Measurements from ENCODE around the gene NHS.

NHS gene

DNA sequence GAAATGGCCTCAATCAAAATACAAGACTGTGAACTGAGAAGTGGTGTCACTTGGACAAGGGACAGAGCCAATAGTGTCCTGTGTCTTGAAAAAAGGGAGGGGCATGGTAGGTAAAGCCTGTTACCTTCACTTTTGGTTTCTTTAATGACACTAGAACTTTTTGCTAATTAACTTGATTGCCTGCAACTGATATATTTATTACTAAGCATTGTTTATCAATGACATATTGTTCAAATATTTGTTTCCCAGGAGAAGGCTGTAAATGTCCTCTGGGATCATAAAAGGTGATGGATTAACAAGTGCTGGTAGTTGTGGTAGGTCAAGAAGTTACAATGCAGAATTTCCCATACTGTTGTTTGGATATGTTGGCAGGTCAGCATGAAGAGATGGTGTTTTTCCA, 268.5 kb downstream of the NHS start:
- H3K4me1 ChIP-seq (ENCODE audit: control insufficient read depth, insufficient read depth, low read length) = no peaks in the 10 kb centered on the region
- H3K9me3 ChIP-seq (ENCODE audit: control insufficient read depth, low read length) = no peaks in the 10 kb centered on the region
- no peaks in the 10 kb centered on the region for H3K36me3 ChIP-seq (ENCODE audit: control insufficient read depth, insufficient read depth, low read length)
- no peaks in the 10 kb centered on the region for H3K27me3 ChIP-seq (ENCODE audit: control insufficient read depth, insufficient read depth, low read length)
- no peak overlapping the region for H3K9ac ChIP-seq (ENCODE audit: low read length)
- no peak overlapping the region for H3K4me3 ChIP-seq (ENCODE audit: low read length)

DNA sequence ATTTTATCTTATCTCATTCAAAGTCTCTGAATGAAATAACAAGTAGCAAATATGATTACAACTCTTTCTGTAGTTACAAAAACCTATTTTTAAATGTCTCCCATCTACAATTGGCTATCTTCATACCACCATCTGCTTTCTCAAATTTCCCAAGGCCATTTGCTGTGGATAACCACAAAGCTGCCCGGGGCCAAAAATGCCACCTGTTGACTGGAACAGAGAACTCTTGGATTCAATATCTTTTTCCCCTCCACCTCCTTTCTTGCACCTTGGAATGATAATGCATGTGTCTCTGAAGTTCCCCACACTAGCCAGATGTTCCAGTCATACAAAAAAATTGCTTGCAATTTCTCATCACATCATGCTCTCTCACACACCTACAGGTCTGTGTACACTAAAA, 269.0 kb downstream of the NHS start:
- Histone ChIP-seq H3K27me3 (ENCODE audit: control insufficient read depth, insufficient read depth, low read length) (no peaks in the 10 kb centered on the region), H3K9ac (ENCODE audit: low read length) (no peak overlapping the region), H3K4me3 (ENCODE audit: low read length) (no peak overlapping the region), H3K4me1 (ENCODE audit: control insufficient read depth, insufficient read depth, low read length) (no peaks in the 10 kb centered on the region), H3K36me3 (ENCODE audit: control insufficient read depth, insufficient read depth, low read length) (no peaks in the 10 kb centered on the region), H3K9me3 (ENCODE audit: control insufficient read depth, low read length) (no peaks in the 10 kb centered on the region)

DNA sequence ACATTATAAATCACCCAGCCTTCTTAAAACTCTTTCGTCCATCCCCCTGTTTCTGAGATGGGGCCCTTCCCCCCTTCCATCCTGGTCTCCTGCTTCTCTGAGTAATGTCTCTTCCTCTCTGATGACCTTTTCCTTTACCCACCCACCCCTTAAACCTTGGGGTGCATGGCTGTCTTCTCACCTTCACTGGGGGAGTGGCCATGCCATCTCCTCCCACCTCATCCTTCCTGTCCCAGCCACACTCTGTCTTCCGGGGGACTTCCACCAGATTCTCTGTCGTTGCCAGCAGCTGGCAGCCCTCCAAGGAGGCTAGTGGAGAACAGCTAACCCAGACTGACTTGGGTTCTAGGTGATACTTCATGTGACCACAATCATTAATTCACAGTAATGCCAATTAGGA, 279.1 kb downstream of the NHS start:
- H3K36me3 ChIP-seq (ENCODE audit: control insufficient read depth, insufficient read depth, low read length) = no peaks in the 10 kb centered on the region
- H3K9me3 ChIP-seq (ENCODE audit: control insufficient read depth, low read length) = no peaks in the 10 kb centered on the region
- H3K9ac ChIP-seq (ENCODE audit: low read length) = no peak overlapping the region
- H3K27me3 ChIP-seq (ENCODE audit: control insufficient read depth, insufficient read depth, low read length) = no peaks in the 10 kb centered on the region
- H3K4me3 ChIP-seq (ENCODE audit: low read length) = no peak overlapping the region
- H3K4me1 ChIP-seq (ENCODE audit: control insufficient read depth, insufficient read depth, low read length) = no peaks in the 10 kb centered on the region

DNA sequence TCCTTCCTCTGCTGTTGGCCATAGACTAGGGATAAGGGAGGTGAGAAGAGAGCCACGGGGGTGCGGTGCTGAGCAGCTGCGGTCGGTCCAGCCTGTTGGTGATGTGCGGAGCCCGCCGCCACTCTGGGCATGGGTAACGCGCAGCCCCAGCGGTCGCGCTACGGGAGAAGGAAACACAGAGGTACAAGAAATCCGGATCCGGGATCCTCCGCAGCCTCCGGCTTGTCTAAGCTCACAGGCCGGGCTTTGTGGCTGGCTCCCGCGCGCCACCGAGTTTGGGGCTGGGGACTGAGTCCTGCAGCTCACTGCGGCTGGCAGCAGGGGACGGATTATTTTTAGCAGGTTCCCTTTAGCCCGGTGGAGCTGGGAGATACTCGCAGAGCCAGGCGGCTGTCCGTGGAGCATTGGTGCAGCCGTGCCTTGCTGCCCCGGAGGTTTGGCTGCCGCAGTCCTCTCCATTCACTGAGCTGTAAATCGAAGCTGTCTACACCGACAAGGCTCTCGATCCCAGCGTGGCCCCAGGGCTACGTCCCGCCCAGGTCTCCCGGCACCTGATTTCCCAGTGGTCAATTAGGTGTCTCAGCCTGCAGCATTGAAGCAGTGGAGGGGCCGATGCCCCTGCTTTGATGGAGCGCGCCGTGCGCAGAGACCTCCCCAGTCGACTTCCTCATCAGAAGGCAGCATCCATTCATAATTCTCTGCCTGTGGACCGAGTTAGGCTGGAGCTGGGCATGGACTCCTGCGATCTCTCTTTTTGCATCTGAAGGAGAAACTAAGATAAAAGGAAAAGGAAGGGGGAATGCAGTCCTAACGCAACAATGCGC, 280.4 kb downstream of the NHS start:
- Histone ChIP-seq H3K4me3 (ENCODE audit: low read length) (no peak overlapping the region), H3K9ac (ENCODE audit: low read length) (no peak overlapping the region), H3K9me3 (ENCODE audit: control insufficient read depth, low read length) (no peaks in the 10 kb centered on the region), H3K36me3 (ENCODE audit: control insufficient read depth, insufficient read depth, low read length) (no peaks in the 10 kb centered on the region), H3K27me3 (ENCODE audit: control insufficient read depth, insufficient read depth, low read length) (no peaks in the 10 kb centered on the region), H3K4me1 (ENCODE audit: control insufficient read depth, insufficient read depth, low read length) (no peaks in the 10 kb centered on the region)

DNA sequence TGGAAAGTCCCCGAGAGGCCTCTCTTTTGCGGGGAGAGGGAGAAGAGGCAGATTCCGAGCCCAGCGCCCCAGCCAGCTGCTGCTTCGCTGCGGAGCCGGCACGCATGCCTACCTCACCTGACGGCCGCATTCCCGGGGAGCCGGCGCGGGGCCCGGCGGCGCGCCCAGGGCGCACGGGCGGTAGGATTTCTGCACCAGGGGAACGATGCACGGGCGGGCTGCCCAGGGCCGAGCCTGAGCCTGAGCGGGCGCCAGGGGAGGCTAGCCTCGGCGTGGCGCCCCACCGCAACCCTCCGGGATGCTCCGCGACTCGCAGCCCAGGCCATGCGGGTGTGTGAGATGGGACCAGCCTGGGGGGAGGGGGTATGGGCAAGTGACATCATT, 281.0 kb downstream of the NHS start:
- no peaks in the 10 kb centered on the region for H3K4me1 ChIP-seq (ENCODE audit: control insufficient read depth, insufficient read depth, low read length)
- no peak overlapping the region for H3K4me3 ChIP-seq (ENCODE audit: low read length)
- no peaks in the 10 kb centered on the region for H3K9me3 ChIP-seq (ENCODE audit: control insufficient read depth, low read length)
- H3K27me3 ChIP-seq (ENCODE audit: control insufficient read depth, insufficient read depth, low read length) = no peaks in the 10 kb centered on the region
- no peaks in the 10 kb centered on the region for H3K36me3 ChIP-seq (ENCODE audit: control insufficient read depth, insufficient read depth, low read length)
- no peak overlapping the region for H3K9ac ChIP-seq (ENCODE audit: low read length)

DNA sequence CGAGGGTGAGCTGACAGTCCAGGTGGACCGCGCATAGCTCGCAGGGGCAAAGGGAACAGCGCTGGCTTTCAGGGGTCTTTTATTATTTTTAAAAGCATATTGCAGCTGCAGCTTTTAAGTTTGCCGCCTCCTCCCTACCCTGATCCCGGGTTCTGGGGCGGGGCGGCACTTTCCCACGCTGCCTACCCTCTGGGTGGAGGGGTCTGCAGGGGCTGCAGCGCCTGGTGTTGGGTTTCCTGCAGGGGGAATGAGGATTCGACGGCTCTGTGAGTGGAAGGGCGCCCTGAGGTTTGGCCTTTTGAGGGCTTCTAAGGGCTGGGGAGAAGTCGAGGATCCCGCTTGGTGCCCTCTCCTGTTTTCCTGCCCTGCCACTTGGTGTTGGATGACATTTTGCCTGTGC, 281.6 kb downstream of the NHS start:
- H3K36me3 ChIP-seq (ENCODE audit: control insufficient read depth, insufficient read depth, low read length) = no peaks in the 10 kb centered on the region
- no peak overlapping the region for H3K9ac ChIP-seq (ENCODE audit: low read length)
- H3K4me3 ChIP-seq (ENCODE audit: low read length) = no peak overlapping the region
- no peaks in the 10 kb centered on the region for H3K4me1 ChIP-seq (ENCODE audit: control insufficient read depth, insufficient read depth, low read length)
- no peaks in the 10 kb centered on the region for H3K9me3 ChIP-seq (ENCODE audit: control insufficient read depth, low read length)
- no peaks in the 10 kb centered on the region for H3K27me3 ChIP-seq (ENCODE audit: control insufficient read depth, insufficient read depth, low read length)

DNA sequence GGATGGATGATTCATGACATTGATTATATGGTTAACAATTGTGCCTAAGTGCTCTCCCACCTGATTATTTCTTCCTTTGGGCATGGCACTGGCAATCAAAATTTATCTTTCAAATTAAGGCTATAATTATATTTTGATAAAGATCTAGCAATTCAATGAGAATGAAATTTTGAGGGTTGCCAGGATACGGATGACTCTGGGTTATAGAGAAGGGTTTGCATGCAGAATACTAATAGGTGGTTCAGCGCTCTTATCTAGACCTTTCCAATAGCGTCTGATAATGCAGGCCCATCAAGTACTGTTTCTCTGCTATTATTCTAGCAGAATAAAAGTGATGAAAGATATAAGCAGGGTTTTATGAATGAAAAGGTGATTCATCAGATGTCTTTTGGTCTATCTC, 287.4 kb downstream of the NHS start:
- Histone ChIP-seq H3K27me3 (ENCODE audit: control insufficient read depth, insufficient read depth, low read length) (no peaks in the 10 kb centered on the region), H3K4me3 (ENCODE audit: low read length) (no peak overlapping the region), H3K9ac (ENCODE audit: low read length) (no peak overlapping the region), H3K4me1 (ENCODE audit: control insufficient read depth, insufficient read depth, low read length) (no peaks in the 10 kb centered on the region), H3K9me3 (ENCODE audit: control insufficient read depth, low read length) (no peaks in the 10 kb centered on the region), H3K36me3 (ENCODE audit: control insufficient read depth, insufficient read depth, low read length) (no peaks in the 10 kb centered on the region)

DNA sequence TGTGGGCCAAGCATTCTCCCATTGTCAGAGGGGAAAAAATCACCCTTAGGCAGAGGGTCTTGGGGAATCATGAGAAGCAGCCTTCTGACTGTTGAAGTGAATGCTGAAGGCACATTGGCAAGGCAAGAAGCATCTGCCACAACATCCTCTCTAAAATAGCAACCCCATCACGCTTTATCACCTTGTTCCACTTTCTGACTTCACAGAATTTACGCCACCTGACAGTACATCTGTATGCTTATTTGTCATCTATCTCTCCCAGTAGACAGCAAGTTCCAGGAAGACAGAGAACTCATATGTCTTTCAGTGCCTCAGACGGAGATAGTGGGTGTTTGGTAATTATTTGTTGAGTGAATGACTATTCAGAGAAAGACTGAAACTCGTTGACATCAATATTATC, 293.9 kb downstream of the NHS start:
- Histone ChIP-seq H3K4me1 (ENCODE audit: control insufficient read depth, insufficient read depth, low read length) (no peaks in the 10 kb centered on the region), H3K27me3 (ENCODE audit: control insufficient read depth, insufficient read depth, low read length) (no peaks in the 10 kb centered on the region), H3K36me3 (ENCODE audit: control insufficient read depth, insufficient read depth, low read length) (no peaks in the 10 kb centered on the region), H3K9me3 (ENCODE audit: control insufficient read depth, low read length) (no peaks in the 10 kb centered on the region), H3K4me3 (ENCODE audit: low read length) (no peak overlapping the region), H3K9ac (ENCODE audit: low read length) (no peak overlapping the region)

DNA sequence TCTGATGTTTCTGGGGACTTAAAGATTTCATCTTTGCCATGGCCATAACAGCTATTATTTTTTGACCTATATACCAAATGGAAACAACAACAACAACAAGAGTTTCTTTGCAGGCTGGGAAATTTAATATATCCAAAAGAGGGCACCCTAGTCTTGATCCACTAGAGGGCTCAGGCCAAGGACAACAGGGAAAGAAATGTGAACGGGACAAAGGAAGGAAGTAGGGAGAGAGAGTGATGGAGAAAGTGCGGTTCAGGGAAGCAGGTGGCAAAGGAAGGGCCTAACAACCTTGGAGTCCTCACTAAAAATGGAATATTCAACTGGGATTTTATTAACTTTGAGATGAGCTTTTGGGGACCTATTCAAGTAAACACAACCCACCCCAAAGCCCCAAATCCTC, 294.5 kb downstream of the NHS start:
- Histone ChIP-seq H3K9me3 (ENCODE audit: control insufficient read depth, low read length) (no peaks in the 10 kb centered on the region), H3K4me3 (ENCODE audit: low read length) (no peak overlapping the region), H3K4me1 (ENCODE audit: control insufficient read depth, insufficient read depth, low read length) (no peaks in the 10 kb centered on the region), H3K36me3 (ENCODE audit: control insufficient read depth, insufficient read depth, low read length) (no peaks in the 10 kb centered on the region), H3K27me3 (ENCODE audit: control insufficient read depth, insufficient read depth, low read length) (no peaks in the 10 kb centered on the region), H3K9ac (ENCODE audit: low read length) (no peak overlapping the region)

DNA sequence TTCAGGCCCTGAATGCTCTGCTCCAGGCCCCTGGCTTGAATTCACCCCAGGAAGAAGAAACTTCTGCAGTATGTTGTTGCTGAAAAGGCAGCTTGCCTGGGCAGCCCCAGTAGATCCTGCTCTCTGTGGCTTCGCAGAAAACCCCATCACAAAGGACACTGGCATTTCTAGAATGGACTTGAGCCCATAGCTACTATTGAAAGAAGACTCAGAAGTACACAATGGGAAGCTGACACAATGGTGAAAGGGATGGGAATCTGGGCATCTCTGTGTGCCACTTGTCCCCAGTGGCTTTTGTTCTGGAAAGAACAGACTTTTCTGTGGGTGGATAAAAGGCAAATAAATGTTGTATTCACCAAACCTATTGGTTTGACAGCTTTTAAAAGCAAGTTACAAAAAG, 294.9 kb downstream of the NHS start:
- Histone ChIP-seq H3K9me3 (ENCODE audit: control insufficient read depth, low read length) (no peaks in the 10 kb centered on the region), H3K36me3 (ENCODE audit: control insufficient read depth, insufficient read depth, low read length) (no peaks in the 10 kb centered on the region), H3K4me1 (ENCODE audit: control insufficient read depth, insufficient read depth, low read length) (no peaks in the 10 kb centered on the region), H3K27me3 (ENCODE audit: control insufficient read depth, insufficient read depth, low read length) (no peaks in the 10 kb centered on the region), H3K4me3 (ENCODE audit: low read length) (no peak overlapping the region), H3K9ac (ENCODE audit: low read length) (no peak overlapping the region)

DNA sequence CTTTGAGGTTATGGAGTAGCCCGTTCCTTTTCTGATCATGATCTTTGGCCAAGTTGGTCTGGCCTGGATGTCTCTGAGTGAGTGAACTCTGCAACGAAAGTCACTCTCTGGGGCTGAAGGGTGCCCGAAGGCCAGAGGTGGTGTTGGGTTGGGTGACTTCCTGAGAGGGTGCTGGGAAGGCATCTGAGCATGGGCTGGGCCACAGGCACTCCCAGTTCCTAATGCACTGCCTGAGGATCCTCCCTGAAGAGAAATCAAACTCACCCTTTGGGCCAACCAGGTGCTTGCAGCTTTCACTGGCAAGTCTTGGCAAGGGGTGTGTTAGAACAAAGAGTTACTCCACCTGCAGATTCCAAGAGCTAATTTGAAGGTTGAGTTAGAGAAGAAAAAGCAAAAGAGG, 295.9 kb downstream of the NHS start:
- H3K9me3 ChIP-seq (ENCODE audit: control insufficient read depth, low read length) = no peaks in the 10 kb centered on the region
- H3K36me3 ChIP-seq (ENCODE audit: control insufficient read depth, insufficient read depth, low read length) = no peaks in the 10 kb centered on the region
- no peaks in the 10 kb centered on the region for H3K4me1 ChIP-seq (ENCODE audit: control insufficient read depth, insufficient read depth, low read length)
- H3K27me3 ChIP-seq (ENCODE audit: control insufficient read depth, insufficient read depth, low read length) = no peaks in the 10 kb centered on the region
- H3K4me3 ChIP-seq (ENCODE audit: low read length) = no peak overlapping the region
- H3K9ac ChIP-seq (ENCODE audit: low read length) = no peak overlapping the region

DNA sequence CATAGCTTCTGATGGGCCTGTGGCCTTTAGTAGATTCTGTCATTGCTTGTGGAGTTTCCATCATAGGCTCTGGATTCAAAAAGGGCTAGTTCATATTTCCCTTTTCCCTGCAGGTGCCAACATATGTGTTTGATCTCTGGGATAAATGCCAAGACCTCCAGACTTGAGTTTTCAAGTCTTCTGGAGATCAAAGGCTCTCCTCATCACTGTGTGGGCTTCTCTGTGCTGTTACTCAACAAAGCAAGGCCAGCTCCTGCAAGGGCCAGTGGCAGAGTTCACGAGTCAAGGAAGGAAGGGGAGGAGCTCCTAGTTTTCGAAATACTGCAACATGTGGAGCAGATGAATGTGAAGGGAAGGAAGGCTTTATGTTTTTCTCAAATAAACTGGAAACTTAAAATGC, 299.6 kb downstream of the NHS start:
- Histone ChIP-seq H3K4me1 (ENCODE audit: control insufficient read depth, insufficient read depth, low read length) (peaks cover 2% of the 10 kb centered on the region), H3K4me3 (ENCODE audit: low read length) (no peak overlapping the region), H3K27me3 (ENCODE audit: control insufficient read depth, insufficient read depth, low read length) (no peaks in the 10 kb centered on the region), H3K36me3 (ENCODE audit: control insufficient read depth, insufficient read depth, low read length) (no peaks in the 10 kb centered on the region), H3K9me3 (ENCODE audit: control insufficient read depth, low read length) (no peaks in the 10 kb centered on the region), H3K9ac (ENCODE audit: low read length) (no peak overlapping the region)

DNA sequence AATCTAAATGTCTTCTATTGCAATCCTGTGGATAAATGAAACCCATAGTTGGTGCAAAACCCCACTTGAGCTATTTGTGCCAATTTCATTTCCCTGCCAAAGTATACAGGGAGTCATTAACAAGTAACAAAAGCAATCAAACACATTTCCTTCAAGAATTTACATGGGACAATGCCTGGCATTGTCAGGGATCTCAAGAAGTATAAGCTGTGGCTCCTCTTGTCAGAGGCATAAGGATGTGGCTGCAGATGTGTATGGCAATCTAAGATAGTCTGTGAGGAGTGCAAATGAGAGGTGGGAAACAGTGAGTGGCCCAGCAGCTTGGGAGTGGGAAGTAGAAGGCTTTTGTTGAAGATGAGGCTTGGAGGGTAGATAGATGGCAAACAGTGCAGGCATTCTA, 304.3 kb downstream of the NHS start:
- Histone ChIP-seq H3K4me1 (ENCODE audit: control insufficient read depth, insufficient read depth, low read length) (peaks cover 4% of the 10 kb centered on the region), H3K9me3 (ENCODE audit: control insufficient read depth, low read length) (no peaks in the 10 kb centered on the region), H3K9ac (ENCODE audit: low read length) (no peak overlapping the region), H3K36me3 (ENCODE audit: control insufficient read depth, insufficient read depth, low read length) (no peaks in the 10 kb centered on the region), H3K4me3 (ENCODE audit: low read length) (no peak overlapping the region), H3K27me3 (ENCODE audit: control insufficient read depth, insufficient read depth, low read length) (no peaks in the 10 kb centered on the region)
